HFFc6 (cell line): Measurements from ENCODE around the gene VWF. TPM values are rescaled to one million over a fixed set of nuclear protein-coding genes. Genes with fewer than 3 reads are reported as not detected.
A peak's percentile ranks its signal among the peaks of the same experiment; 100 is the strongest.

ENCODE experiments used
- DNase-seq: peaks from one replicate; pipeline ENCODE4 v3.0.0-alpha.2; 2018
- H3K27ac Mint-ChIP-seq: 2 replicates; pipeline ENCODE4 v1.8.0; 2020; ENCODE audit warnings: mild to moderate bottlenecking, mixed read lengths
- H3K27me3 Mint-ChIP-seq: 2 replicates; pipeline ENCODE4 v1.8.0; 2021; ENCODE audit warnings: mild to moderate bottlenecking, moderate library complexity, mixed read lengths; ENCODE audit not compliant: insufficient read depth
- H3K36me3 Mint-ChIP-seq: 2 replicates; pipeline ENCODE4 v1.8.0; 2021; ENCODE audit warnings: low read depth, mixed read lengths
- H3K4me1 Mint-ChIP-seq: 2 replicates; pipeline ENCODE4 v1.8.0; 2020; ENCODE audit warnings: low read depth, mixed read lengths
- H3K4me3 Mint-ChIP-seq: 2 replicates; pipeline ENCODE4 v1.8.0; 2020; ENCODE audit warnings: mild to moderate bottlenecking, moderate library complexity, mixed read lengths
- H3K9me3 Mint-ChIP-seq: 2 replicates; pipeline ENCODE4 v1.8.0; 2020; ENCODE audit warnings: mild to moderate bottlenecking, mixed read lengths
- CTCF ChIP-seq: fragments of 200-600 bp; sonication (generic); IDR thresholded peaks from 2 replicates; pipeline ENCODE4 v1.5.0; 2021; ENCODE audit warnings: antibody characterized with exemption, mild to moderate bottlenecking
- total RNA-seq, 6 experiments: library from RNA; stranded (reverse); fragmentation: NEBNext Ultra II Directional; extraction: Animal tissue kit (Norgen Biotek cat#: 25700); gene quantifications; 2 replicates in 1 of 6; 3 replicates in 5 of 6; pipeline ENCODE4 v1.2.3, GENCODE V29; 2021

Gene VWF
- total RNA-seq, 6 experiments from 2014 or later = 0.02 to 0.25 (median 0.10) TPM

DNA sequence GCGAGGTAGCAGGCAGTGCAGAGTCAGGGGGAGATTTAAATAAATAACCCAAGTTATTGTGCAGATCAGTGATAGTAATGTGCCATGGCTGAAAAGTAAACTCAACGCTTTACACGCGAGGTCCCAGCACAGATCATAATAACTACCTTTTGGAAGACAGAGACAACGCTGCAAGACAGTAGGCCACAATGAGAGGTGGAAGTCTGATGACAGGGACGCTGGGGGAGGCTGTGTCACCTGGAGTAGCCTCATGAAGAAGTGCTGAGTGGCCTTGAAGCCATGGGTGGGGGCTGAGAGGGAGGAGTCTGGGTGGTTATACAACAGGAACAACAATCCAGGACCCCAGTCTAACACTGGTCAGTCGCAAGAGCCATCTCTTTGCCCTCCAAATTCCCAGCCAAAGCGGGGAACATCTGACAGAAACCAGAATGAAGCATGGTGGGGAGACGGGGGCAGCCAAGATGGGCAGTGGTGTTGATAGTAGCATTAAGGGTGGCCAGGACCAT lies 207.6 kb downstream of the VWF start:
- TF ChIP-seq CTCF = no peak

DNA sequence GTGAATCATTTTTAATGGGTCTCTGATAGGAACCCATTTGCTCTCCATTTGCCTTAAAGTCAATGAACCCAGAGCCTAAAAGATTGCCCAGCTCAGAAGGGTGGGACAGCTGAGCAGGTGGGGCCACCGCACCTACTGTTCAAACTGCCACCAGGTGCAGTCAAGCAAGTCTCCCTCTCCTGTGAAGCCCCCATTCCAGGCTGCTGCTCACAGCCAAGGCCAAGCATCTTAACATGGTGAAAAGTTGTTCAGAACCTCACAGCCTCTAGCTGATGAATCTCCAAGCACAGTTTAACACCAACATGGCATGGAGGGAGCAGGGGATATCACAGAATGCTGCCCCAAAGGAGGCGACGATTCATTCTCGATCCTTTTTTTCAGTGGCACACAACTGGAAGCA lies 209.0 kb downstream of the VWF start:
- no peak for DNase-seq
- H3K27ac Mint-ChIP-seq = no peak overlapping the region
- H3K4me3 Mint-ChIP-seq = no peak overlapping the region
- H3K27me3 Mint-ChIP-seq = peaks cover 30% of the 10 kb centered on the region
- TF ChIP-seq CTCF = no peak
- H3K4me1 Mint-ChIP-seq = no peaks in the 10 kb centered on the region
- H3K36me3 Mint-ChIP-seq = no peaks in the 10 kb centered on the region
- H3K9me3 Mint-ChIP-seq = no peaks in the 10 kb centered on the region

More for the DNA sequence above, 207.6 kb downstream of the VWF start:
- Mint-ChIP-seq H3K9me3 (no peaks in the 10 kb centered on the region), H3K4me3 (no peak overlapping the region), H3K27ac (no peak overlapping the region), H3K27me3 (peaks cover 24% of the 10 kb centered on the region), H3K4me1 (no peaks in the 10 kb centered on the region), H3K36me3 (no peaks in the 10 kb centered on the region)
- no peak for DNase-seq

GRCh38 chr12:5914387-5915149 lies 209.9 kb downstream of the VWF start:
- H3K9me3 Mint-ChIP-seq = no peaks in the 10 kb centered on the region
- H3K27ac Mint-ChIP-seq = no peak overlapping the region
- H3K4me1 Mint-ChIP-seq = no peaks in the 10 kb centered on the region
- DNase-seq = no peak
- no peak for TF ChIP-seq CTCF
- no peaks in the 10 kb centered on the region for H3K36me3 Mint-ChIP-seq
- H3K27me3 Mint-ChIP-seq = peaks cover 30% of the 10 kb centered on the region
- no peak overlapping the region for H3K4me3 Mint-ChIP-seq

DNA sequence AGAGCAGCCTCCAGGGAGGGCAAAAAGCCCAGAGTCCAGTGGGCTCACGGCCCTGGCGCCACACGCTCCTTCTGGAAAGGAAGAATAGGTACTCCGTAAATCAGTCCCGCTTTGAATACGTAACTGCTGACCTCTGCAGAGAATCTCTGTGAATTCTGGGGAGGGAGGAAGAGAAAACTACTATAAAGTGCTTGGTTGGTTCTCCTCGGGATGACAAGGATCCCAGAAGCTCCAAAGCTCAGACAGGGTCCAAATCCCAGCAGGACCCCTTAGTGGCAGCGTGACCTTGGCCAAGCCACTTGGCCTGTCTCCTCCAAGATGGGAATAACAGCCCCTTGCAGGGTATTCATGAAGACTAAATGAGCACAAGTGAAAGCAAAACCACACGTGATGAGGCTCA lies 211.1 kb downstream of the VWF start:
- Mint-ChIP-seq H3K4me1 (no peaks in the 10 kb centered on the region), H3K36me3 (no peaks in the 10 kb centered on the region), H3K9me3 (no peaks in the 10 kb centered on the region), H3K4me3 (no peak overlapping the region), H3K27me3 (peaks cover 30% of the 10 kb centered on the region), H3K27ac (no peak overlapping the region)
- DNase-seq = no peak
- TF ChIP-seq CTCF = no peak

DNA sequence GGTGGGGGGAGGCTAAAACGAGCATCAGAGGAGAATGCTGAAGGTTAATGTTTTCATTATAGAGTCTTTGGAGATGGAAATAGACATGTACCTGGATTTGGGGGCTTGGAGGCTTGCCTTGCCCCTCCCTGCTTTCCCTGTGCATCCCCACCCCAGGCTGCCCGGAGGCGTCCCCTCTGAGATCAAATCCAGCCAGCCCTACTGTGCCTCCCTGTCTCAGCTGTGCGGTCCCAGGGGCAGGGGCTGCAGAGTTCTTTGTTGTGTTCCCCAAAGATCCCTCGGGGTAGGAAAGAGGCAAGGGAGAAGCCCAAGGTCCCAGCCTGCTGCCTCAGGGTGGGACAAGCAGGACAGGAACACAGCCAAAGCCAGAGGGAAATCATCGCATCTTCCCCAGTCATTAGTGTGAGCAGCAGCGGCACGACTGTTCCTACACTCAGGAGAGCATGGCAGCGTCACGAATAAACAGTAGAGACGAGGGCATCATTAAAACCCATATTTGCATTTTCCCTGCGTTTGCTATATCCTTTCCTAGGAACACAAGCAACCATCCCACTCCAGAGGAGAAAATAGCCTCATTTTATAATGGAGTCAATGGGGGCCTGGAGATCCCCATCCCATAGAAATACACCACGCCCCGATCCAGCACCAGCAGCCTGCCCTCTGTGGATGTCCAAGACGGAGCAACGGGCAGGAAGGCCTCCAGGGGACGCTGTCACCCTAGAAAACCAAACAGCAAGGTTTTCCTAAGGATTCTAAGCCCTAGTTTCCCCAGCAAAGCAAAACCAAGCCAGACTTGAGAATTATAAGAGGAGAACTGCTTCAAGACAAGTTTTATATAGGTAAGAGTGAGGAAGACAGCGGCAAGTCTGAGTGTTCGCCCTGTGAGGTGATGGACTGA lies 211.8 kb downstream of the VWF start:
- Mint-ChIP-seq H3K36me3 (no peaks in the 10 kb centered on the region), H3K27me3 (peaks cover 32% of the 10 kb centered on the region), H3K27ac (no peak overlapping the region), H3K4me1 (no peaks in the 10 kb centered on the region), H3K9me3 (no peaks in the 10 kb centered on the region), H3K4me3 (no peak overlapping the region)
- TF ChIP-seq CTCF = peak; percentile 70
- no peak for DNase-seq
